Hair follicular keratinocyte (primary cell): ENCODE measurements around the gene PSG6. TPM values are rescaled to one million over a fixed set of nuclear protein-coding genes. Genes with fewer than 3 reads are reported as not detected.

Source experiments
- total RNA-seq: library from RNA; depleted of rRNA; stranded (reverse); fragments of >200 nt; gene quantifications from 2 replicates; pipeline ENCODE4 v1.2.3, GENCODE V29; 2015

The PSG6 gene
- not detected in 2 replicates for total RNA-seq

DNA sequence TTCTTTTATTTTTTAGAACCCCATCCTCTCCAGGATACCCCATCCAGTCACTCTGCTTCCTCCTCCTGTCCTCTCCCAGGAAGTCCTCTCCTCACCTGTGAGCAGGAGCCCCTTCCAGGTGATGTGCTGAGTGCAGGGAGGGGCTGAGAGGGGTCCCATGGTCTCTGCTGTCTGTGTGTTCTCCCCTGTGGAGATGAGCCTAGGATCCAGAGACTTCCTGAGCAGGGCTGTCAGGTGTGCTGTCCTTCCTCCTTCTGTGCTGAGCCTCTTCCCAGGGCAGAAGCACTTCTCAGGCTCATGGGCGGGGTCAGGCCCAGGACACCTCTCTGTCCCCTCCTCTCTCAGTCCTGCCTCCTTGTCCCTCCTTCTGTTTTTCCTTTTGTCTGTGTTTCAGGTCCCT is at the start of gene PSG6:
Gene PSG6, minus strand, starts transcription at position 261 of the 400 bp plus-strand sequence. Its CDS starts 102 bp downstream, at position 159.

GRCh38 chr19:42937107-42937506 is 19.4 kb upstream of the PSG6 start, which contains the start of gene PSG7:
Gene PSG7 (minus strand): TSS chr19:42937207. CDS start chr19:42937076, 131 bp downstream.

DNA sequence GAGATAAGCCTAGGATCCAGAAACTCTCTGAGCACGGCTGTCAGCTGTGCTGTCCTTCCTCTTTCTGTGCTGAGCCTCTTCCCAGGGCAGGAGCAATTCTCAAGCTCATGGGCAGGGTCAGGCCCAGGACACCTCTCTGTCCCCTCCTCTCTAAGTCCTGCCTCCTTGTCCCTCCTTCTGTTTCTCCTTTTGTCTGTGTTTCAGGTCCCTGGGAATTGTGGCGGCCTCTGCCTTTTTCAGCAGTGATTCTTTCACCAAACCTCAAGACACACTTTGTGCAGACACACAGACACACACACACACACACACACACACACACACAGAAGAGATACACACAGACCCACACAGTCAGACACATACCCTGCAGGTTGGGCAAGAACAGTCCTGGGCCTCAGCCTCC is 38.1 kb downstream of the PSG6 start, which contains the start of gene PSG1:
Gene PSG1, minus strand, starts transcription at position 101 of the 400 bp plus-strand sequence. CDS start 132 bp downstream, outside the sequence.

Other genes starting within 250 kb of the PSG6 start
- gene PSG3, start 177.4 kb downstream of the PSG6 start, total RNA-seq = not detected in 2 replicates
- not detected in 2 replicates for gene PSG8, start 152.2 kb downstream of the PSG6 start, total RNA-seq
- not detected in 2 replicates for gene PSG1, start 38.2 kb downstream of the PSG6 start, total RNA-seq
- gene PSG7, start 19.3 kb upstream of the PSG6 start, total RNA-seq = not detected in 2 replicates
- gene PSG11, start 108.6 kb upstream of the PSG6 start, total RNA-seq = not detected in 2 replicates
- not detected in 2 replicates for gene PSG2, start 164.8 kb upstream of the PSG6 start, total RNA-seq